Hematopoietic multipotent progenitor cell treated with erythropoietin and hydrocortisone succinate and interleukin-3 and kit ligand, for 17 days (in vitro differentiated cells): ENCODE data around the gene GDPD2.
"Not testable (repeated sequence)": the region's sequence is repeated elsewhere in the genome, so short reads cannot be mapped to it uniquely, and the experiment has no call there.

ENCODE experiments used
- DNase-seq: peaks from one replicate; pipeline ENCODE4 v3.0.0-alpha.2; 2015; ENCODE audit warnings: low spot score

Gene GDPD2, protein sequence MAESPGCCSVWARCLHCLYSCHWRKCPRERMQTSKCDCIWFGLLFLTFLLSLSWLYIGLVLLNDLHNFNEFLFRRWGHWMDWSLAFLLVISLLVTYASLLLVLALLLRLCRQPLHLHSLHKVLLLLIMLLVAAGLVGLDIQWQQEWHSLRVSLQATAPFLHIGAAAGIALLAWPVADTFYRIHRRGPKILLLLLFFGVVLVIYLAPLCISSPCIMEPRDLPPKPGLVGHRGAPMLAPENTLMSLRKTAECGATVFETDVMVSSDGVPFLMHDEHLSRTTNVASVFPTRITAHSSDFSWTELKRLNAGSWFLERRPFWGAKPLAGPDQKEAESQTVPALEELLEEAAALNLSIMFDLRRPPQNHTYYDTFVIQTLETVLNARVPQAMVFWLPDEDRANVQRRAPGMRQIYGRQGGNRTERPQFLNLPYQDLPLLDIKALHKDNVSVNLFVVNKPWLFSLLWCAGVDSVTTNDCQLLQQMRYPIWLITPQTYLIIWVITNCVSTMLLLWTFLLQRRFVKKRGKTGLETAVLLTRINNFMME

DNA sequence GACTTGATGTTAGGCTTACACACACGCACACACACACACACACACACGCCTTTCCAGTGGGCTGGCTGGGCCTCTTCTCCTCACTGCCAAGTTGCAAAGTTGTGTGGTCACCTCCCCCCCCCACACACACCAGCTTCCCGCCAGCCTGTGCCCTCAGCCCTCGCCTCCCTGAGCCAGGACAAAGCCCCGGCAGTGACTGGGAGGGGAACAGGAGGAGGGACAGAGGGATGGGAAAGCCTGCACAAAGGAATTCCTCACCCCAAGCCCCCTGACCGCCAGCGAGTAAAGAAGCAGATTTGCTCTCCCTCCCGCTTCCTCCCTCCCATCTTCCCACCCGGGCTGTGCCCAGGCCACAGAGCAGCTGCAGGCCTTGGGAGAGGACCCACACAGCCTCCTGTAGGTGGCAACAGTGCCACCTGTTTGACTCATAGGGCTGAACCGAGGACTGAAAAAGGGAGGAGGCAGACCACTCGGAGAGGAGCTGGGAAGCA, at the start of gene GDPD2:
Gene GDPD2 (plus strand): TSS at position 464 of the 491 bp plus-strand sequence. CDS start 1,671 bp downstream, outside the sequence.
- DNase-seq = no peak

DNA sequence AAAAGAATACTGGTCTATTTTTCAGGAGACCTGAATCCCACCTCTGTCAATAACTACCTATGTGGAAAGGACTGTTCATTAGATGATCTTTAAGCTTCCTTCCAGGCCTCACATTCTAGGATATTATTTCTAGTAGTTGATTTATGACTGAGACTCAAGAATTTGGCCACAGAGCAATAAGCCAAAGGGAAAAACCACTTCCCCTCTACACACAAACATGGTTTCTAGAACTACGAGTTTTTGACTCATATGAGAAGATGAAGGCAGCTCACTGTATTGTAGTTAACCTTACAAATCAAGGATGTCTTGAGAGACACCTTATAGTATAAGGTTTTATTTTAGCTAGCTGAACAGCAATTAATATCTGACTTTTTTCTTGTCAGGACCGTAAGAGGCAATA, 36.9 kb upstream of the GDPD2 start:
- no peak for DNase-seq

DNA sequence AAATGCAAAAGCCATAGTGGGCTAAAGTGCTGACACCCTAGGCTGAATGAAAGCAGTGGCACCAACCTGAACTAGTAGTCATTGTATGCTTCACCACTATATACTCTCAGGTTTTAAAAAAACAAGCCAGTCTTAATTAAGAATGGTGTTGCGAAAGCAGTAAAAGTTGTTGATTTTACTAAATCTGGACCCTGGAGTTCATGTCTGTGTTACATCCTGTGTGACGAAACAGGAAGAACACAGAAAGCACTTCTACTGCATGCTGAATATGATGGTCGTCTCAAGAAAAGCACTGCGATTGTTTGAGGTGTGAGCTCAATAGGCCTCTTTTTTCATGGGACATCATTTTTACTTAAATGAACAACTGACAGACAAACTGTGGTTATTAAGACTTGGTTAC, 24.2 kb upstream of the GDPD2 start:
- no peak for DNase-seq

DNA sequence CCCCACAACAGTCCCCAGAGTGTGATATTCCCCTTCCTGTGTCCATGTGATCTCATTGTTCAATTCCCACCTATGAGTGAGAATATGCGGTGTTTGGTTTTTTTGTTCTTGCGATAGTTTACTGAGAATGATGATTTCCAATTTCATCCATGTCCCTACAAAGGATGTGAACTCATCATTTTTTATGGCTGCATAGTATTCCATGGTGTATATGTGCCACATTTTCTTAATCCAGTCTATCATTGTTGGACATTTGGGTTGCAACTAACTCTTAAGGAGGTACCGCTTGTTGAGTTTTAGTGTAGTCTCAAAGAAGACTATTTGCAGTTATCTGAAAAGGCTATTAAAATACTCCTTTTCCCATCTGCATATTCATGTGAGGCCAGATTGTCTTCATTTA, 22.9 kb upstream of the GDPD2 start:
- not testable (repeated sequence) for DNase-seq

DNA sequence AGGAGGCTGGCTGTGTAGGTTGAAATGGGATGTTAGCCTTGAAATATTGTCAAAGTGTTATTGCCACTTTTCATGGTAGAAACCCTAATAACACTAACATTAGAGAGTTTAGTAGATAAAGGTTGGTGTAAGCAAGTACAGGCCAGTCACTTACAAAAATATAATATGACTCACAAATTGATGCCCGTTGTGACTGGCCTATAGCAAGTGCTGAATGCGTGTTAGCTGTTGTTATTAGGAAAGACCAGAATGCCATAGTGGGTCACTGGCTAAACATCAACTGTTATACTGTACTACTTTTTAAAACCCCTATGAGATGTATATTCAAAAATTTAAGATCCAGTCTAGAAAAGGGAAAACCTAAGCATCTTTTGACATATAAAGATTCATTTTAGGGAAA, 20.4 kb upstream of the GDPD2 start:
- DNase-seq = no peak

DNA sequence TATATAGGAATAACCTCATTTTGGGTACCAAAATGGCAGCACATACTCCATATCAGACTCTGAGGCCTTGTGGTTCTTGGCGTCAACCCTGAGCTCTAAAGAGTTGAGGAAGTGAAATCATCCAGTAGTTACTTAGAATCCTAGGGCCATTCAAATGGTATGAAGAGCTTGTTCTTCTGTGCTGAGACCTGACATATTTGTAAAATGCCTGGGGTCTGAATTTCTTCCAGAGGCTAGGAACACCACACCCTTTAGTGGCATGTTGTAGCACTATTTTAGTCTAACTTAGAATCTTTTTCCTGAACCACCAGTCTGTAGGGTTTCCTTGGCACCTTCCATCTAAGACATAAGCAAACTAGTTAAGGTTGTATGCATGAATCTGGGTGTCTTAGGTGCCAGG, 18.1 kb upstream of the GDPD2 start:
- no peak for DNase-seq

DNA sequence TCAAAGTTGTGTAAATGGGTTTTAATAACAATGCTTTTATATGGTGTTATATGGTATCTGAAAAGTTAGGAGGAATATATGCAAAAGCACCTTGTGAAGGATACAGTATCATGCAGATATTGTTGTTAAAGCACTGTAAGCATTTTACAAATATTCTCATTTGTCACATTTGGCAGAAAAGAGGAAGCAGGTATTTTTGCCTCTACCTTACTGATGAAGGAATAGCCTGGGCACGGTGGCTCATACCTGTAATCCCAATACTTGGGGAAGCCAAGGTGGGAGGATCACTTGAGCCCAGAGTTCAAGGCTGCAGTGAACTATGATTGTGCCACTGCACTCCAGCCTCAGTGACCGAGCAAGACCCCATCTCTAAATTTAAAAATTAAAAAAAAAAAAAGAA, 12.2 kb upstream of the GDPD2 start:
- no peak for DNase-seq

DNA sequence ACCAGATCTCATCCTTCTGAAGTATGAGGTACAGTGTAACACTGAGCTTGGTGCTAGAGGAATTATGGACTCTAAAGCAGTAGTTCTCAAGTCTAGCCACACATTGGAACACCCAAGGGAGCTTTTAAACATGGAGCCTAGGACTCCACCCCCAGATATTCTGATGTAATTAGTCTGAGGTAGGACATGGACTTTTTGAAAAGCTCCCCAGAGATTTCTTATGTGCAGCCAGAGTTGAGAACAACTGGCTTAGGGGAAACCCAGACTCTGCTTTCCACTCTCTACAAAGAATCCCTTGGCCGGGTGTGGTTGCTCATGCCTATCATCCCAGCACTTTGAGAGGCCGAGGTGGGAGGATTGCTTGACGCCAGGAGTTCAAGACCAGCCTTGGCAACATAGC, 11.6 kb upstream of the GDPD2 start:
- no peak for DNase-seq

DNA sequence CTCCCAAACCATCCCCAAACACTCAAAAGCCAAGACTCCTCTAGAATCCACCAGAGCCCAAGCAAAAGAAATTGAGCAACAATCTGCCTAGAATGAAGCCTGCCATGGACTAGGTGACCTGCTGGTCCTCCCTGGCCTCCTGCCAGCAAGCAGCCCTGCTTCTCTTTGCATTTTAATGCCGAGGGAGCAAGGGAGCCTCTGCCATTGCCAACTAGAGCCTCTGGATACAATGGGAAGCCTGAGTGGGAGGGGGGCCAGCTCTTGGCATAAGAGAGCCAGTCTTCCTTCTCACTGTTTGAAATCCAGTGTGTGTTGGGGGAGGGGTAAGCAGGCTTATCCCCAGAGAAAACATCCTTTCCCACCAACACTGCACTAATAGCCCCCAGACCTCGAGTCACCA, 1.5 kb upstream of the GDPD2 start:
- DNase-seq = no peak

DNA sequence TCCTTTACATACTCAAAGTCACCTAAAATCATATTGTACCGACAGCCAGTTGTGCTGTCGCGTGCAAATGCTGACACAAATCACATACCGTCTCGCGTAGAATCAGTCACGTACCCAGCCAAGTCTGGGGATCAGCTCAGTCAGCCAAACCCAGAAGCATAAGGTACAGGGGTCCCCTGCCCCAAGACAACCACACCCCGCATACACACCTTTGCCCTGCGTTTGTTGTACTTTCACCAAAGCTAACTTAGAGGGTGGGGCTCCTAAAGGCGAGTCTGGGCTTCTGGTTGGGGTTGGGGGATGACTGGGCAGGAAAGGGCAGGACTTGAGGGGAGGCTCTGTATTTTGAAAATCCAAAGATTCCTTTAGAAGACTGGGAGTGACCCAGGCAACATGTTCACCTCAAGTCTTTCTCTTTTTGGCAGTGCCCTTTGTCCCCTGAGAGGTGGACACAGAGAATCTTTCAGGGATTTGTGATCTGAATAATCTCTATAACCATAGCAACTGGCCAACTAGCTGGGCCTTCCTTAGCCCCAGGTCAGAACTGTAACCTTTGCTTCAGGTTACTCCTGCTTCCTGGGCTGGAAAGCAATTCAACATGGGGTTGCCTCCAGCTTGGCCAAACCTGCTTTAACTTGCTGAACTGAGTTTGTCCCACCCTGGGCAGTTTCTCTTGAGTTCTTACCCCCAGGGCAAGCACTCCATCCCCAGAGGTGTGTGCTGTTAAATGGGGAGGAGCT, 992 bp downstream of the GDPD2 start:
- DNase-seq = no peak

DNA sequence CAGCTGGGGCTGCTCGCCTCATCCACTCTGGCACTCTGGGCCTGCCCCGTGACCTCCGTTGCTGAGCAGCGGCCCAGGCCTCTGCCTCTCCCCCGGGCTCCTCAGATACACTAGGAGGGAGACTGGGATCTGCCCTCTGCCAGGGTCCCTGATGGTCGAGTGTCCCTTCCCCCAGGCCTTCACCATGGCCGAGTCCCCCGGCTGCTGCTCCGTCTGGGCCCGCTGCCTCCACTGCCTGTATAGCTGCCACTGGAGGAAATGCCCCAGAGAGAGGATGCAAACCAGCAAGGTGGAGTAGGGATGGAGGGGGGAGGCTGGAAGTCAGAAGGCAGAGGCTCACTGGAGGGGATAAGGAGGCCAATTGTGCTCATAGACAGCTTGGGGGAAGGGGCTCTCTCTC, 1.7 kb downstream of the GDPD2 start:
- DNase-seq = no peak

DNA sequence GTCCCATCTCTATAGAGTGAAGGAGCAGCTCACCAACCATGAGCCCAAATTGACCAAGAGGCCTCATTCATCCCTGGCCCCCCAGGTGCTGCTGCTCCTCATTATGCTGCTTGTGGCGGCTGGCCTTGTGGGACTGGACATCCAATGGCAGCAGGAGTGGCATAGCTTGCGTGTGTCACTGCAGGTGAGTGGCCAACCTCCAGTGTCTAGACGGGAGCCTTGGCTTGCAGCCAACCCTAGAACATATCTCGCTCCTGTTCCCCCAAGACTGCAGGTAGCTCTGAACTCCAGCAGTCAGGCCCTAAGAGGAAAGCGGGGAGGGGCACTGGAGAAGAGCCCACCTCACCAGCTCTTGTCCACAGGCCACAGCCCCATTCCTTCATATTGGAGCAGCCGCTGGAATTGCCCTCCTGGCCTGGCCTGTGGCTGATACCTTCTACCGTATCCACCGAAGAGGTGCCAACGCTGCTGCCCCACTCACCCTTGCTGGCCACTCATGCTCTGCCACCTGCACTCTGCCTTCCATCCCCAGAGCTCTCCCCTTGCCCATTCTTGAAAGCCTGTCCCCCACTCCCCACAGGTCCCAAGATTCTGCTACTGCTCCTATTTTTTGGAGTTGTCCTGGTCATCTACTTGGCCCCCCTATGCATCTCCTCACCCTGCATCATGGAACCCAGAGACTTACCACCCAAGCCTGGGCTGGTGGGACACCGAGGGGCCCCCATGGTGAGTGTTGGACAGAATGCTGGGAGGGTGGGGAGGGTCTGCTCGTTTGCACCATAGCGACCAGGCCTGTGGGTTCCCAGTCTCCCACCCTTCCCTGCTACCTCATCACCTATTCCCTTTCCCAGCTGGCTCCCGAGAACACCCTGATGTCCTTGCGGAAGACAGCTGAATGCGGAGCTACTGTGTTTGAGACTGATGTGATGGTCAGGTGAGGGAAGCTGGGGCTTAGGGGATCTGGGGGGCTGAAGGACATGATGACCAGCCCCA, 3.5 kb downstream of the GDPD2 start:
- no peak for DNase-seq

DNA sequence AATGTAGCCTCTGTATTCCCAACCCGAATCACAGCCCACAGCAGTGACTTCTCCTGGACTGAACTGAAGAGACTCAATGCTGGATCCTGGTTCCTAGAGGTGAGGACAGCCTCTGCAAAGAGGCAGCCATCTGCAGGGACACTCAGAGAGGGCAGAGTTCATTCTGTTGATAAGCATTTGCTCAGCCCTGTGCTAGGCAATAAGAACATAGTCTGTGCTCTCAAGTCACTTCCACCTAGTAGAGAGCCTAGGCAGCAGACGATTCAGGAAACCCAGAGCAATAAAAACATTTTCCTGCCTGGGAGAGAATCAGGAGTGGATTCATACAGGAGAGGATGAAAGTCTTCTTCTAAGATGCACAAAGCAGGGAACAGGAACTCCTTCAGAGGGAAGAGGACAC, 4.3 kb downstream of the GDPD2 start:
- DNase-seq = no peak

DNA sequence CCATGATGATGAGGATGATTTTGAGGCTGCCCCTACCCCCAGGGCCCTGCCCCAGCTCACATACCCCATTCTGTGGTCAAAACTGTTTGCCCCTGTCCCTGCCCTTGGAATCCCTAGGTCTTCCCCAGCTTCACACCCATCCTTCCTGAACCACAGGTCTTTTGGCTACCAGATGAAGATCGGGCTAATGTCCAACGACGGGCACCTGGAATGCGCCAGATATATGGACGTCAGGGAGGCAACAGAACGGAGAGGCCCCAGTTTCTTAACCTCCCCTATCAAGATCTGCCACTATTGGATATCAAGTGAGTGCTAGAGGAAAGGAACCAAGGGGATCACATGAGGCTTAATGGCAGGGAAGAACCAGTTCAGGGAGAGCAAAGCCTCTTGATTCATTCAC, 6.6 kb downstream of the GDPD2 start:
- DNase-seq = no peak

DNA sequence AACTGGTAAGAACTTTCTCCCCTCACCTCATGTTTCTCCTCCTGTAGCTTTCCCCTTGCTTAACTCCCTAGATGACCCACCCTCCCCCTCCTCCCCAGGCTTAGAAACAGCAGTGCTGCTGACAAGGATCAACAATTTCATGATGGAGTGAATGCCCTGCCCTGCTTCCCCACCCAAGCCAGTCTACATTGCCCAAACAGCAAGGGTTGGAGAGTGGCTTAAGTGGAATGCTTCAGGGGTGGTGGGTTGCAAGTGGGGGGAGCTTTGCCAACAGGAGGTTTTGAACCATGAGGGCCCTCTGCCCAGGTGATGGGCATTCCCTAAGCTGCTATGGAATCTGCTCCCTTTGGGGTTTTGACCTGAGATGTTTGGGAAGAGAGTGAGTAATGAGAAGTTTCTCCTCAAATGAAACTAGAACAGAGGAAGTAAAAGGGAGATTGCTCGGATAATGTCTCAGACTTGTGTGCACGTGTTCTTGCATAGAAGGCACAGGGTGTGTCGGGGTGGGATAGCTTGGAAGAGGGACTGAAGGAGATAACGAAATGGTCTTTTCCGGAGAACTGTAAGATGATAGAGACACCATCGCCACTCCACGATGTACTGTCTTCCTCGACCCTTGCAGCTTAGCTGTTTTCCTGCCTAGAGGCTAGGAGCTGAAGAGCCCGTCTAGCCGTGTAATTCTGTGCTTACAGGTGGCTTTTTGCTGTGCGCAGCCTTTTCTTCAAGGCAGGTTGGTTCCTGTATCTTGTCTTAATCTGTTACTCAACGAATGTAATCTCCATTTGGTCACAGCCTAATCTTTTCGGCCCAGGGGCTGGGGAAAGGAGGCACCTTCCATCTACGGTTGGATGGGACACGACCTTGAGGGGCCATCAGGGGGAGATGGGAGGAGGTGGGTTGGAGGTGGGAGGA, 10.1 kb downstream of the GDPD2 start:
- no peak for DNase-seq

DNA sequence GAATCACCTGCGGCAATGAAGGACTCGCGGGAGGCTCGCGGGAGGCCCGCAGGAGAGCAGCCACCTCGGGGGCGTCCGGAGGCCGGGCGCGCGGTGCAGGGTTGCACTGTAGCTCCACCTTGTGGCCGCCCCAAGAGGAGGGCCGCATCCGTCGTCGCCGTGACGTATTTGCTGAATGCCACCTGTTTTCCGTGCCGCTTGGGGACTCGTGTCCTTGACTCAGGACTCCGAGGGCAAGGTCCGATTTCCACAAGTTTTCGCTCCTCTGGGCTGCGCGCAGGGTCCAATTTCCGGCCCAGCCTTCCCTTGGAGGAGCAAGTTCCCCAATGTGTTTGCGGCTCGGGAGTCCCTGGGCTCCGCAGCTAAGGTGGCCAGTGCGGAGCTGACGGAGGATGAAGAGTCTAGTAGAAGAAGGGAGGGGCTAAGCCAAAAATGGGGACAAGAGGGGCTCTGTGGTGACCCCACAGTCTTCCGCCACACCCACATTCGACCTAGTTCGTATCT, 10.8 kb downstream of the GDPD2 start:
- peak; percentile 51 for DNase-seq

DNA sequence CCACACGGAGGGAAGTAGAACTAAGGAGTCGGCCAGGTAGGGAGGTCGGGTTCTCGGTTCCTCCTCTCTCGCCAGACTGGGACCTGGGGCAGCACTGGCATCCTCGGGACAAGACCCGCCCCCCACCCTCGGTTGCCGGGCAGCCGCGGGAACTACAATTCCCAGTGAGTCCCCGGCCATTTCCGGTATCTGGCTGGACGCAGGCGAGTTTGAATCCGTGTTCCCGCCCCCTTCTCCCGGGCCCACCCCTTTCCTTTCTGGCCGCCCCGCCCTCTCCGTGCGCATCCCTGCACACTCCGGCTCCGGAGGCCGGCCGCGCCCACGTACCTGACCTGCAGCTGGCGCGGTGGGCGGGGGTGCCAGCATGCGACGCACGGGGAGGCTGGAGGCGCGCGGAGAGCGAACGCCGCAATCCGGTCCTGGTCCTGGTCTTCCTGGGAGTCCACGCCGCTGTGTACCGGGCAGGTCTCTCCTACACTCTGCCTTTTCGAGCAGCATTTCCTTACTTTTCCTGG, 11.3 kb downstream of the GDPD2 start:
- peak; percentile 38 for DNase-seq

DNA sequence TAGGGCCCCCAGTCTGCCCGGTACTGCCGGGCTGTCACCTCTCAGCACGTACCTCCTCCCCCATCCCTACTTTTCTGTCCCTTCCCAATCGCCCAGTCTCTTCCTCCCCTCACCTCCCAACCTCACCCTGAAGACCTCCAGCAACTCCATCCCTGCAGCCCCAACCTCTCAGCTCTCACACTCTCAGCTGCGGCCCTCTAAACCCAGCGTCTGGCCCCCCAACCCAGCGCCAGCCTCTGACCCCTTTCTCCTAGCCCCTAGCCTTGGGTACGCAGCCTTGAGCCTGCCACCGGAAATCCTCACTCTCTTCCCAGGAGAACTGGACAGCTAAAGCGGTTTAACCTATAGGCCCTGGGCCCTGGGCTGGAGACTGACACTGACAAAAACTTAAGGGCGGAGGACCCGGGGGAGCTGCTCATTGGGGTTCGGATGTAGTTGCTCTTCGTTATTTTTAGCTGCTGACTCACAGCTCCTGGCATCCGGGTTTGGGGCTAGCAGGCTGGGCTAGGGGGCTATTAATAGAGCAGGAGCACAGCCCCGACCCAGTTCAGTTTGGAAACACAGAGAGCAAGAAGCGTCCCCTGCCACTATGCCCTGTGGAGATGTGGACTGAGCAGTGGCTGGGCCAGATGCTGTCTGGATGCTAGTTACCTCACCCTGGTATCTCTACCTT, 11.9 kb downstream of the GDPD2 start:
- DNase-seq = no peak

DNA sequence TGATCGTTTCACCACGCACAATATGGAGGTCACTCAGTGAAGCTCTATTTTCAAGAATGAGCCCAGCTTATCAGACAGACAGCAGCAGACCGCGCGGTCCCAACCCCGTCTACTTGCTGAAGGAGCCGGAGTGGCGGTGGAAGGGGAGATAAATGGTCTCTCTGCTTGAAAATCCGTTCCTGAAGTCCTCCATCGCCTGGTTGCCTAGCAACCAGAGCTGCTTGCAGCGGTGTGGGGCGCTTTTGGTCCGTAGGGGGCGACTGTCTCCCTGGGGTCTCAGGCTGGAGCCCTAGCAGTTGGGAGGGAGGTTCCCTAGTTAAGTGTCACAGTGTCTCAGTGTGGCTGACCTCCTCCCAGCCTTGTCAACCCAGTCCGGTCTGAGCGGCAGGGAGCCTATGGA, 13.2 kb downstream of the GDPD2 start:
- DNase-seq = no peak

DNA sequence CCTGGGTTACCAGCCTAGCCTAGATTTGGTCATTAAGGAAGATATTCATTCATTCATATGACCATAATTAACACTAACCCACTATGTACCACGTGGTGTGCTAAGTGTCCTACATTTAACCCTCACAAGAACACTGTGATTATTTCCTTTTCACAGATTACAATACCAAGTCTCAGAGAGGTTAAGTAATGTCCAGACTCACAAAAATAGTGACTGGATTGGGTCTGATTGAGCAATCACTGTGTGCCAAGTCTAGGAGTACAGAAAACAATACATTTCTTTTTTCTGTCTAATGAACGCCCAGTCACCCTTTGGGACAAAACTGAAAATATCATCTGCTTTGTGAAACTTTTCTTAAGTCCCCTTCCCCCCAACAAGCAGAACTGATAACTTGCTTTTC, 13.9 kb downstream of the GDPD2 start:
- no peak for DNase-seq
